ENCODE results near the gene CDKN2C.
"Not testable (repeated sequence)": the region's sequence is repeated elsewhere in the genome, so short reads cannot be mapped to it uniquely, and the experiment has no call there.

CDKN2C gene

DNA sequence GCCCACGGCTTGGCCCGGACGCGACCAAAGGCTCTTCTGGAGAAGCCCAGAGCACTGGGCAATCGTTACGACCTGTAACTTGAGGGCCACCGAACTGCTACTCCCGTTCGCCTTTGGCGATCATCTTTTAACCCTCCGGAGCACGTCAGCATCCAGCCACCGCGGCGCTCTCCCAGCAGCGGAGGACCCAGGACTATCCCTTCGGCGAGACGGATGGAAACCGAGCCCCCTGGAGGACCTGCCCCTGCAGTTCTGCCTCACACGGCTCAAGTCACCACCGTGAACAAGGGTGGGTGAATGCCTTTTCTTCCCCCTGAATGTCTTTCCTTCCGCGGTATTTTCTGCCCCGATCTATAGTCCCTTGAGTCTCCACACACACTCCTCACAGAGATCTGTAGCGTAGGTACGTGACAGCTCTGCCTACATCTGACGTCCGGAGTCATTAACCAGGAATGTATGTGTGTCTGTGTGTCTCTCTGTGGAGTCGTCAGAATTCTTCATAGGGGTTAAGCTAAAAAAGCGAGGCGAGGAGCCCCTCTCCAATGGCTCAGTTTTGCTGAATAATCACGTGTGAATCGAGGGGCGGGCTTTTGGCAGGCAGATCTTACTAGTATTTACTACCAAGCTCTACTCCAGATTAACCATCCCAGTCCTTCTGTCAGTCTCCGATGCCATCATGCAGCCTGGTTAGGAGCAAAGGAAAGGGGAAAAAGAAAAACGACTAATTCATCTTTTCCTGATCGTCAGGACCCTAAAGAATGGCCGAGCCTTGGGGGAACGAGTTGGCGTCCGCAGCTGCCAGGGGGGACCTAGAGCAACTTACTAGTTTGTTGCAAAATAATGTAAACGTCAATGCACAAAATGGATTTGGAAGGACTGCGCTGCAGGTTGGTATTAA, at the start of gene CDKN2C:
CDKN2C (plus strand) TSS at position 635 of the 898 bp plus-strand sequence; CDS start at position 759, 124 bp downstream.
- DNase-seq, result peak; percentile 84

DNA sequence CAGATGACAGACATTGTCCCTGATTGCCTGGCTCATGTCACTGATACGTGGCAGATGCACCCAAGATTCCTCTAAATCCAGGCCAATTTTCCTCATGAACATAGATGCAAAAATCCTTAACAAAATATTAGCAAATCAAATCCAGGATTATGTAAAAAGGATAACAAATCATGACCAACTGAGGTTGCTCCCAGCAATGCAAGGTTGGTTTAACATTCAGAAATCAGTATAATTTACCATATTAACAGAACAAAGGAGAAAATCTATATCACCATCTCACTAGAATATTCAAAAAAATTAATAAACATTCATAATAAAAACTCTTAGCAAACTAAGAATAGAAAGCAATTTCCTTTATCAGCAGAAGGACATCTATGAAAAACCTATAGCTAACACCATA, 49.6 kb upstream of the CDKN2C start:
- DNase-seq, result no peak

DNA sequence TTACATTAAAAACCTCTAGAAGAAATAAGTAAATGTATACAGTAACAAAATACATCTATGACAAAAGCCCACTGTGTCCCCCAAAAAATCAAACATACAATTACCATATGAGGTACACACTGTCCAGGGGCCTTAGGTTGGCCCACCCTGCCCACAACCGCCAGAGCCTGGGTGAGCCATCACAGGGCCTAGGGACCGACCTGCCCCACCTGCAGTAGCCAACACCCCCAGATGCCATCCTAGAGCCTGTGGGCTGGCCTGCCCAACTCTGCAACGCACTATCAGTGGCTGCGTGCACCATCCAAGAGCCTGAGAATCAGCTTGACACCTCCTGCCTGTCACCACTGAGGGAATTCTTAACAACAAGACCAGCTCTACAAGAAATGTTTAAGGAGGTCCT, 49.0 kb upstream of the CDKN2C start:
- DNase-seq, result no peak

DNA sequence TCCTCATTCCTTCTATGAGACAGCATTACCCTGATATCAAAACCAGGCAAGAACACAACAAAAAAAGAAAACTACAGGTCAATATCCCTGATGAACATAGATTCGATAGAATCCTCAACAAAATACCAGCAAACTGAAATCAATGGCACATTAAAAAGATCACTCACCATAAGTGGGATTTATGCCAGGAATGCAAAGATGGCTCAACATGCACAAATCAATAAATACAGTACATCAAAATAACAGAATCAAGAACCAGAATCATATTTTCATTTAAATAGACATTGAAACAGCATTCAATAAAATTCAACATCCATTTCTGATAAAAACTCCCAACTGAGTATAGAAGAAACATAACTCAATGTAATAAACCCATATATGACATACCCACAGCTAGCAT, 46.5 kb upstream of the CDKN2C start:
- DNase-seq, result no peak

DNA sequence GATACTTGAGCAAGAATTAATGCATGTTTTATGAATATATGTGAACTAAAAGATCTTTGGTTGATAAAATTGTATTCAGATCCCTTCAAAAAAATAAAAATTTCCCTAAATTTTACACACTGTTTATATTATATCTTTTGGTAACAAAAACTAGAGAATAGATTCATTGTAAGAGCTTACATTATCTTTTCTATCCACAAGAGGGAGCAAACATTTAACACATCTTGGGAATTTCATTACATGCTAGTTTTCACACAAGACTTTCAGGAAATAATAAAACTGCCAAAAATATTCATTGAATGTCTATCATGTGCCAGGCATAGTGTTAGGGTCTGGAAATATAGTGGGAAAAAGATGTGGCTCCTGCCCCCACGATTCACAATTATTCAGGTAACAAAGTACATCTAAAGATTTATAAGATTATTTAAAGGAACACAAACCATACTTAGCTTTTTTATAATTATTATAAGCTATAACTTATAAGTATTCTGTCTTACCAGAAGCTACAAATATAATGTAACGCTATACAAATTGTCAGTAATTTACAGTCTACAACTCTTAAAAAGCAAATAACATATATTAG, 40.6 kb upstream of the CDKN2C start:
- DNase-seq, result no peak

DNA sequence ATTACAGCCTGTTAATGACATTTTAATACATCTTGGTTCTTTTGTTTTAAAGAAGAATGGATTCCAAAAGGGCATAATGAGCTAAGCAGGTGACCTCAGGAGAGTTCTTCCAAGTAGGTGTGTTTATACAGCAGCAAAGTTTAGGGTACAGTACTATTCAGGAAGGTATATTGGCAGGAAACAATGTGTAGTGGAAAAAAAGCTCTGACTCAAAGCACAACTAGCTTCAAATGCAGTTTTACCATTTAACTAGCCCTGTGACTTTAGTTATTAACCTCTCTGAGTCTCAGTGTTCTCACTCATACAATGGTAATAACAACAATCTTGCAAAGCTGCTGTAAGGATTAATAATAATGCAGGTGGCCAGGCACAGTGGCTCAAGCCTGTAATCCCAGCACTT, 39.9 kb upstream of the CDKN2C start:
- DNase-seq, result no peak

DNA sequence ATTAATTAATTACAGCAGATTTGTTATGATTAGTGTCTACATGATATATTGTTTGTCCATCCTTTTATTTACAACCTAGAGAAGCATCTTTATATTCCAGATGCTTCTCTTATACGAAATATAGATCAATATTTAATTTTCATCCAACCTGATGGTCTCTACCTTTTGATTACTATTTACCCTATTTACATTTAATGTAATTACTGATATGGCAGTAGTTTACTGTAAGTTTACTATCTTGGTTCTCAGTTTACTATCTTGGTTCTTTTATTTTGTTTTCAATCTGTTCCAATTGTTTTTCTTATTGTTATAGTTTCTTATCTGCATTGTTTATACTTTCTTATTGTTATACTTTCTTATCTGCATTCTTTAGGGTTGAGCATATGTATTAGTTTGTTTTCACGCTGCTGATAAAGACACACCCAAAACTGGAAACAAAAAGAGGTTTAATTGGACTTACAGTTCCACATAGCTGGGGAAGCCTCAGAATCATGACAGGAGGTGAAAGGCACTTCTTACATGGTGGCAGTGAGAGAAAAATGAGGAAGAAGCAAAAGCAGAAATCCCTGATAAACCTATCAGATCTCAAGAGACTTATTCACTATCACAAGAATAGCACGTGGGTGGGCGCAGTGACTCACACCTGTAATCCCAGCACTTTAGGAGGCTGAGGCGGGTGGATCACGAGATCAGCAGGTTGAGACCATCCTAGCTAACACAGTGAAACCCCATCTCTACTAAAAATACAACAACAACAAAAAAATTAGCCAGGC, 38.9 kb upstream of the CDKN2C start:
- no peak for DNase-seq

DNA sequence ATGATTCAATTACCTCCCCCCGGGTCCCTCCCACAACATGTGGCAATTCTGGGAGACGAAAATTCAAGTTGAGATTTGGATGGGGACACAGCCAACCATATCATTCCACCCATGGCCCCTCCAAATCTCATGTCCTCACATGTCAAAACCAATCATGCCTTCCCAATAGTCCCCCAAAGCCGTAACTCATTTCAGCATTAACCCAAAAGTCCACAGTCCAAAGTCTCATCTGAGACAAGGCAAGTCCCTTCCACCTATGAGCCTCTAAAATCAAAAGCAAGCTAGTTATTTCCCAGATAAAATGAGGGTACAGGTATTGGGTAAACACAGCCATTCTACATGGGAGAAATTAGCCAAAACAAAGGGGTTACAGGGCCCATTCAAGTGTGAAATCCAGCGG, 38.0 kb upstream of the CDKN2C start:
- DNase-seq, result not testable (repeated sequence)

DNA sequence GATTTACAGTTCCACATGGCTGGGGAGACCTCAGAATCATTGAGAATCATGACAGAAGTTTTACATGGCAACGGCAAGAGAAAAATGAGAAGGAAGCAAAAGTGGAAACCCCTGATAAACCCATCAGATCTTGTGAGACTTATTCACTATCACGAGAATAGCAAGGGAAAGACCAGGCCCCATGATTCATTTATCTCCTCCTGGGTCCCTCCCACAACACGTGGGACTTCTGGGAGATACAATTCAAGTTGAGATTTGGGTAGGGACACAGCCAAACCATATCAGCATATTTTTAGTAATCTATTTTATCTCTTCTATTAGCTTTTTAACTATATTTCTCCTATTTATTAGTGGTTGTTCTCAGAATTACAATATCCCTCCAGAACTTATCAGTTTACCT, 36.3 kb upstream of the CDKN2C start:
- not testable (repeated sequence) for DNase-seq

DNA sequence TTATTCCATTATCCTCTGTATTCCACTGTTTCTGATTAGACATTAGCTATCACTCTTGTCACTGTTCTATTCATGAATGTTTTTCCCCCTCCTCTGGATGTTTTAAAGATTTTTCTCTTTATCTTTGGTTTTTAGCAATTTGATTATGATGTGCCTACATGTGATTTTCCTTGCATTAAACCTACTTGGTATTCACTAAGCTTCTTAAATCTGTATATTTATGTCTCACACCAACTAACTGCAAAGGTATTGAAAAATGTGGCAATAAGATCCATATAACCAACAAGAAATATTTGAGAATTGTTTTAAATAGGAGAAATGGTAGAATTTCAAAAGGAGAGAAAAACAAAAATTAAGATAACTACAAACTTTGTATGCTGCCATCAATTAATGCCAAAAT, 35.2 kb upstream of the CDKN2C start:
- DNase-seq, result no peak

DNA sequence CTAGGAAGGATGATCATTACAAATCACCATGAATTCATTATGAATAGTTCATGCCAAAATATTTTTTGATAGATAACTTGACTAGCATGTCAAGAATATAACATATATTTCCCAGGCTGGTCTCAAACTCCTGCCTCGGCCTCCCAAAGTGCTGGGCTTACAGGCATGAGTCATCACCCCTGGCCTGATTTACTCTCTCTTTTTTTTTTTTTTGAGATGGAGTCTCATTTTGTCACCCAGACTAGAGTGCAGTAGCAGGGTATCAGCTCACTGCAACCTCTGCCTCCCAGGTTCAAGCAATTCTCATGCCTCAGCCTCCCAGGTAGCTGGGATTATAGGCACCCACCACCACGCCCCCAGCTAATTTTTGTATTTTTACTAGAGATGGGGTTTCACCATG, 34.8 kb upstream of the CDKN2C start:
- not testable (repeated sequence) for DNase-seq

DNA sequence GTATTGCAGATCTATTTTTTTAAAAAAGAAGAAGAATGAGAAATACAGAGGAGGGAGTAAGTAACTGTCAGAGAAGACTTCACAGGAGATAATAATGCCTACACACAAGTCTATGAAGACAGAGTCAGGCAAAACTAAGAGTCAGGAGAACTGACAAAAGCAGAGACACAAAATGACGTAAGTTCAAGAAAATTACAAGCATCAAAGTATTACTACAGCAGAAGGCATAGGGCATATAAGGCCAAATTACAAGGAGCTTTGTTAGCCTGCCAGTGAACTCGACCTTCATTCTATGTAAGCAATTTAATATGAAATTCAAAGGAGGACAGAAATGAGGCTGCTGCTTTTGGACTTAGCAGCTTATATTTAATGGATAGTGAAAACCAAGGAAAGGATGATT, 33.7 kb upstream of the CDKN2C start:
- DNase-seq, result no peak

DNA sequence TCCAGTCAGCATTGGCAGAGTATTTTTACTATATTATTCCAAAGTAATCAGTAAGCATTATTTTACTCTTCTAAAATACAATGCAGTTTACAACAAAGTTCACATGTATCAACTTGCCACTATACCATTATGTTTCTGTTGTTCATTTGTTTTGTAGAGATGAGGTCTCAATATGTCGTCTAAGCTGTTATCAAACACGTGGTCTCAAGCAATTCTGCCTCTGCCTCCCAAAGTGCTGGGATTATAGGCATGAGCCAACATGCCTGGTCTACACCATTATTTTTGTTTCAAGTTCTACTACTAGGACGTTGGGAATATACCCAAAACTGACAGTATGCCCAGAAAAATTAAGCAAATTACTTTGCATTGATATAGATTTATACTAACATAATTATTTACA, 29.8 kb upstream of the CDKN2C start:
- DNase-seq, result no peak

DNA sequence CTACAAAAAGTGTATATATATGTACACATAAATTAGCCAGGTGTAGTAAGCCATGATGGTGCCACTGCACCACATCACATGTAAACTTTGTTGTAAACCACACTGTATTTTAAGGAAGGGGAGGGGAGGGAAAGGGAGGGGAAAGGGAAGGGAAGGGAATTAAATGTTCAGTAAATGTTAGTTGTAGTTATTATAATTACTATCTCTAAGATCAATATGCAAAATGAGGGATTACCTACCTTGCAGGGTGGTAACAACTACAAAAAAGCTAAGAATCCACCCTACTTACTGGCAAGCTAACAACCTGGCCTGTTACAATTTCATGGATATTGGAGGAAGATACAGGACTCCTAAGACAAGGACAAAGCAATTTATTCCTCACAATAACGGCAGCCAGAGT, 27.7 kb upstream of the CDKN2C start:
- no peak for DNase-seq

DNA sequence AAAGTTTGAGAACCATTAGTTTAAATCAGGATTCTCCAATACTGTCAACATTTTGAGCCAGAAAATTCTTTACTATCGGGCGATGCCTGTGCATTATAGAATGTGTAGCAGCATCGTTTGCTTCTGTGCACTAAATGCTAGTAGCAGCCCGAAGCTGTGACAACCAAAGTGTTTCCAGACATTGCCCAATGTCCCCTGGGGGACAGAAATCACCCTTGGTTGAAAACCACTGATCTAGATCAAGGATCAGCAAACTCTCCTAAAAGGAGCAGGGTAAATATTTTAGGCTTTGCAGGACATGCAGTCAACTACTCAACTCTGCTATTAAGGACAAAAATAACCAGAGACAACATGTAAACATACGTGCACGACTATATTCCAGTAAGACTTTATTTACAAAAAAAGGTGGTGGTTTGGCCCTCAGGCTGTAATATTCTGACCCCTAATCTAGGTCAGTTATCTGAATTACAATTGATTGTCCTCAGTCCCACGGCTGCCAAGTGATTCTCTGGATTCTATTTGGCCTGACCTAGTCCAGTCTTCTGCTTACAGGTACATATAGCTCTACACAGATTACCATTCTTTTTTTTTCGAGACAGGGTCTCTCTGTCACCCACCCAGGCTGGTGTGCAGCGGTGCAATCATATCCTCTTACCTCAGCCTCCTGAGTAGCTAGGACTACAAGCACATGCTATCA, 20.6 kb upstream of the CDKN2C start:
- DNase-seq, result no peak

DNA sequence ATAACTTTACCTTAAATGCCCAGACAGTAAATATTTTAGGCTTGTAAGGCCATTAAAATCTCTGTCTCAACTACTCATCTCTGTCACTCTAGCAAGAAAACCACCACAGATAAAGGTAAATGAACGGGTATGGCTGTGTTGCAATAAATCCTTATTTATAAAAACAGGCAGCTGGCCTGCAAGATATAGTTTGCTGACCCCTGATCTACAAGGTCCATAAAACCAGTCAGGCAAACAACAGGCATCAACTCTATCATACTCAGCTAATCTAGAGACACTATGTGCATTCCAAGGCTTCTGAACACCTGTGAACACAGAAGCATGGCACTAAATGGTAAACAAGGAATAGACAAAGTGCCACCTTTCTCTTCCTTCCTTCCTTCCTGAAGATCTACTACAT, 19.6 kb upstream of the CDKN2C start:
- no peak for DNase-seq

DNA sequence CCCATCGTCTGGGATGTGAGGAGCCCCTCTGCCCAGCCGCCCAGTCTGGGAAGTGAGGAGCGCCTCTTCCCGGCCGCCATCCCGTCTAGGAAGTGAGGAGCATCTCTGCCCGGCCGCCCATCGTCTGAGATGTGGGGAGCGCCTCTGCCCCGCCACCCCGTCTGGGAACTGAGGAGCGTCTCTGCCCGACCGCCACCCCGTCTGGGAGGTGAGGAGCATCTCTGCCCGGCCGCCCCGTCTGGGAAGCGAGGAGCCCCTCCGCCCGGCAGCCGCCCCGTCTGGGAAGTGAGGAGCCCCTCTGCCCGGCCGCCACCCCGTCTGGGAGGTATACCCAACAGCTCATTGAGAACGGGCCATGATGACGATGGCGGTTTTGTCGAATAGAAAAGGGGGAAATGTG, 17.5 kb upstream of the CDKN2C start:
- not testable (repeated sequence) for DNase-seq

DNA sequence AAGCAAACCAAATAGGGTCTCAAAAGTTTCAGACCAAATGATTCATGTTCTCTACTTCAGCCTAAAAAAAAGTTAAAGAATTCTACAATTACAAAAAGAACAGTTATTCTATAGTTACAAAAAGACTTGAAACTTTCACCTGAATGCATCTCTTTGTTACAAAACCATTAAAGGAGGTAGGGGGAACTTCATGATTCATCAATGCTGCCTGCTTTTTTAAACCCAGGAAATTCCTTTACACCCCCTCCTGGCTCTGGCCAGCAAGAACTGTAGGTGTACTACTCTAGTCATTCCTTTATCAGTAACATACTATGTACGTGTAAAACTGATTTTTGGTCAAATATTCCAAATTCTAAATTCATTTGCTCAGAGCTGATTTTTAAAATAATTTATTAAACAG, 14.9 kb upstream of the CDKN2C start:
- DNase-seq, result no peak

DNA sequence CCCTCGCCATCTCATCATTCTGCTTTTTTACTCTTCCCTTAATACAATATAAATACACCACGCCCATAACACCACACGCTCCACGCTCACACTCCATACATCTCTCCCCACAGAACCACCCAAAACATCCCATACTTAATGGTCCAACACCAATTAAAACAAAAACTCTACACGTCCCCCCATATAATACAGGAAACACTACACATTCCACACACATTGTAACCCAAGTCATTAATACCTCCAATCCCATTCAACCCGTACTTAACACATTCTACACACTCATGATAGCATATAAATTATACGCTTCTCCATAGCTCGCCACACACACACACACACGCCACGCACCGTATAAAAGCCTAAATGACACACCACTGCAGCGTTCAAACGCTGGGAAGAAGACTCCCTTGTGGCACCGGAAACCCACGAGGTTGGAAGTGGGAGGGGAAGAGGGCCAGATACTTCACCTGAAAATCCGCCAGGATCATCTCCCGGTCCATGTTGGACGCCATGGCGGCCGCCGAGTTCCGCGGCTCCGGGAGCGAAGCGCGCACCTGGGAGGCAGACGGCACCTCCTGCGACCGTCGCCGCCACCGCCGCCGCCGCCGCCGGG, 10.6 kb upstream of the CDKN2C start:
- DNase-seq, result no peak

DNA sequence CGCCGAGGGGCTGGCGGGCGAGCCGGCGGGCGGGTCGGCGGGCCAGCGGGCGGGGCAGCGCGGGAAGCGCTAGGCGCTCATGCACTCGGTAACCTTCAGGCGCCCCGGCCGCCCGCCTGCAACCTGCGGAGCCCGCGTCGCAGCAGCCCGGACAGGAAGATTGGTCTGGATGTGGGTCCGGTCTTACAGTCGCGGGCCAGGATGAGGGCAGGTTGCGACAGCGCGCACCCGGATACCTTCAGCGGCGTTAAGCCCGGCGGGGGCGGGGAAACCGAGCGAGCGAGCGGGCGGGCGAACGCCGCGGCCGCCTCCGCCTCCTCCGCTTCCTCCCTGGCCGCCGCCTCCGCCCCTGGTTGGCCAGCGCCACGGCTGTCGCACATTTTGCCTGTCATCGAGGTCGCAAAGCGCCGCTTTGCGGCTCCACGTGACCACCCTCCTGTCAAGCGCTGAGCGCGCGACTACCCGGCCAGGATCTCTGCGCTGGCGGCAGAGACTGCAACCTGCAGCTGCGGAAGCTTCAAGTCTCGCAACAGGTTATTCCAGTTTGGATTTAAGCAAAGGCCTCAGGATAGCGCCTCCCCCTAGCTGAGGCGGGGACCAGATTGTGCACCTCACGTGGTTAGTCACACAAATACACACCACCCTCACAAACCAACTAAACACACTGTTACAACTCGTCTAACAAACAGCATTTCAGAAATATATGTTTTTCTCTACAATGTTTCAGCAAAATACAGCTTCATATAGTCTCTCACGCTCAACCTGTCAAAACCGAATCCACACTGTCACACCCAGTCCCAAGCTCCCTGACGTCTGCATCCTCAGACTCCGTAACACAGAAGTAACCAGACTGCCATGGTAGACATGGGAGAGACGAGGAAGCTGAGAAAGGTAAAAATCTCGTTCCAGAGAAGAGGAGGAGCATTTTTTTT, 9.9 kb upstream of the CDKN2C start, which contains the start of gene FAF1:
FAF1 (minus strand) TSS at position 355 of the 932 bp plus-strand sequence. CDS start 456 bp downstream, outside the sequence.
- peak; percentile 94 for DNase-seq

DNA sequence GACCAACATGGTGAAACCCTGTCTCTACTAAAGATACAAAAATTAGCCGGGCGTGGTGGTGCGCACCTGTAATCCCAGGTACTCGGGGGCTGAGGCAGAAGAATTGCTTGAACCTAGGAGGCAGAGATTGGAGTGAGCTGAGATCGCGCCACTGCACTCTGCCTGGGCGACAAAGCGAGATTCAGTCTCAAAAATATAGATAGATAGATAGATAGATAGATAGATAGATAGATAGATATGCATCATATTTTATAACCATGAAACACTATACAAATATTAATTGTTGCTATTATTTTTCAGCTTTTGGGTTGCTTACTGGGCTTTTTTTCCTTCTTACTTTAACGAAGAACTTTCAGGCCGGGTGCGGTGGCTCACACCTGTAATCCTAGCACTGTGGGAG, 5.2 kb upstream of the CDKN2C start:
- DNase-seq, result no peak
